GM13976 (cell line): ENCODE data around the gene HAT1.
"Not testable (repeated sequence)": the region's sequence is repeated elsewhere in the genome, so short reads cannot be mapped to it uniquely, and the experiment has no call there.

Experiments used
- DNase-seq: peaks from one replicate; pipeline ENCODE4 v3.0.0; 2012; ENCODE audit warnings: low spot score
- in situ Hi-C: fragments of 300-500 bp; cut with MboI; formaldehyde crosslinking; loops from one replicate; pipeline ENCODE4 v1.12.0; 2022; ENCODE audit warnings: low sequenced_read_pairs, mixed read lengths, inconsistent platforms; ENCODE audit not compliant: unreplicated experiment
- TF ChIP-seq, protein P1 (sequence below): IDR thresholded peaks from 2 replicates; pipeline ENCODE4 v1.5.1; 2012; ENCODE audit warnings: borderline replicate concordance, mild to moderate bottlenecking; ENCODE audit not compliant: insufficient read depth; ENCODE audit errors: extremely low read depth, missing control alignments, control extremely low read depth

HAT1 gene

GRCh38 chr2:171972329-171972982 lies 50.2 kb downstream of the HAT1 start:
- DNase-seq = no peak
- in situ Hi-C loops = no loop called here
- TF ChIP-seq, protein P1, sequence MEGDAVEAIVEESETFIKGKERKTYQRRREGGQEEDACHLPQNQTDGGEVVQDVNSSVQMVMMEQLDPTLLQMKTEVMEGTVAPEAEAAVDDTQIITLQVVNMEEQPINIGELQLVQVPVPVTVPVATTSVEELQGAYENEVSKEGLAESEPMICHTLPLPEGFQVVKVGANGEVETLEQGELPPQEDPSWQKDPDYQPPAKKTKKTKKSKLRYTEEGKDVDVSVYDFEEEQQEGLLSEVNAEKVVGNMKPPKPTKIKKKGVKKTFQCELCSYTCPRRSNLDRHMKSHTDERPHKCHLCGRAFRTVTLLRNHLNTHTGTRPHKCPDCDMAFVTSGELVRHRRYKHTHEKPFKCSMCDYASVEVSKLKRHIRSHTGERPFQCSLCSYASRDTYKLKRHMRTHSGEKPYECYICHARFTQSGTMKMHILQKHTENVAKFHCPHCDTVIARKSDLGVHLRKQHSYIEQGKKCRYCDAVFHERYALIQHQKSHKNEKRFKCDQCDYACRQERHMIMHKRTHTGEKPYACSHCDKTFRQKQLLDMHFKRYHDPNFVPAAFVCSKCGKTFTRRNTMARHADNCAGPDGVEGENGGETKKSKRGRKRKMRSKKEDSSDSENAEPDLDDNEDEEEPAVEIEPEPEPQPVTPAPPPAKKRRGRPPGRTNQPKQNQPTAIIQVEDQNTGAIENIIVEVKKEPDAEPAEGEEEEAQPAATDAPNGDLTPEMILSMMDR = no peak

GRCh38 chr2:171979103-171979502 lies 56.8 kb downstream of the HAT1 start:
- in situ Hi-C loops = no loop called here
- DNase-seq = no peak
- TF ChIP-seq, protein P1 = no peak

DNA sequence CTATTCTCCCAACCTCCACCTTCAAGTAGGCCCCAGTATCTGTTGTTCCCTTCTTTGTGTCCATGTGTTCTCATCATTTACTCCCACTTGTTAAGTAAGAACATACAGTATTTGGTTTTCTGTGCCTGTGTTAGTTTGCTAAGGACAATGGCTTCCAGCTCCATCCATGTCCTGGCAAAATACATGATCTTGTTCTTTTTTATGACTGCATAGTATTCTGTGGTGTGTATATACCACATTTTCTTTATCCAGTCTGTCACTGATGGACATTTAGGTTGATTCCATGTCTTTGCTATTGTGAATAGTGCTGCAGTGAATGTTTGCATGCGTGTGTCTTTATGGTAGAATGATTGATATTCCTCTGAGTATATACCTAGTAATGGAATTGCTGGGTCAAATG lies 61.7 kb downstream of the HAT1 start:
- DNase-seq, in situ Hi-C loops: not testable (repeated sequence)

DNA sequence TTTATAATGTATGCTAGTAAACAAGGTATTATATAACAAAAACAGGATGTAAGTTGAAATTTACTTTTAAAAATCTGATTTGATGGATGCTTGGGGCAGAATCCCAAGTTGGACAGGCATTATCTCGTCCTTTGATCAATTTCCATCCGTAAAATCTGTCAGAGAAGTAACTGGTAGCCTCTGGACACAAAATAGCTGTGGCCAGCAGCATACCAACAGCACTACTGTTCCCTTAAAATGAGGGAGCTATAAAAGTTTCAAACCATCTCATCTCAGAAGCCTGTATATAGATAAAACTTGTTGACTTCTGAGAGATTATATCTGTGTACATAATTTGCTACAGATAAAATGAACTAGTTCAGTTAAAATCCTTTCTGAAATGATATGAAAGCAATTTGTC lies 62.8 kb downstream of the HAT1 start:
- TF ChIP-seq, protein P1 = no peak
- DNase-seq = no peak
- in situ Hi-C loops = no loop called here

DNA sequence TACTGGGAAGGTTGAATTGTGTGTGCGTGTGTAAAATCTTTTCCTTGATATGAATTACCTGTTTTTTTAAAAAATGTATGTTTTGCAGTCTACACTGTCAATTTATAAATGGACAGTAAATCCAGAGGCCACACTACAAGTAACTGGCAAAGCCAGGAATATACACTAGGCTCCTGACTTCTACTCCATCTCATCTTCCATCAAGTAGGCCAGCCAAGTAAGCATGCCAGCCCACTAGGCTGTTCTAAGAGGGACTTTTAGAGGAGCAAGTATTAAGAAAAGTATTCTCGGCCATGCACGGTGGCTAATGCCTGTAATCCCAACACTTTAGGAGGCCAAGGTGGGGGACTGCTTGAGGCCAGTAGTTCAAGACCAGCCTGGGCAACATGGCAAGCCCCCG lies 64.5 kb downstream of the HAT1 start:
- TF ChIP-seq, protein P1 = no peak
- DNase-seq = no peak
- in situ Hi-C loops = no loop called here

DNA sequence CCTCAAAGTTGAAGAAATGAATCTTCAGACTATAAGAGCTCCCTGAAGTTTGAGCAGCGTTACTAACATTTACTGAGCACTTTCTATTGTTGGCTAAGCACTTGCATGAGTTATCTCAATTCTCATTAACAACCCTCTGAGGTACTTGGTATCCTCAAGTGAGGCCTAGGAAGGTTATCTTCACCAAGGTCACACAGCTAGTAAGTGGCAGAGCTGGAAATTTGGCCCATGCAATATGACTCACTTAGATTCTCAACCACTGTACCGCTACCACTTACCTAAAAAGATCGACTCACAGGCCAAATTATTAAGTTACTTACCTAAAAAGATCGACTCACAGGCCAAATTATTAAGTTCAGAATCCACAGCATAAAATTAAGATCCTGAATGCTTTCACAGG lies 68.8 kb downstream of the HAT1 start:
- in situ Hi-C loops = no loop called here
- TF ChIP-seq, protein P1 = no peak
- no peak for DNase-seq

DNA sequence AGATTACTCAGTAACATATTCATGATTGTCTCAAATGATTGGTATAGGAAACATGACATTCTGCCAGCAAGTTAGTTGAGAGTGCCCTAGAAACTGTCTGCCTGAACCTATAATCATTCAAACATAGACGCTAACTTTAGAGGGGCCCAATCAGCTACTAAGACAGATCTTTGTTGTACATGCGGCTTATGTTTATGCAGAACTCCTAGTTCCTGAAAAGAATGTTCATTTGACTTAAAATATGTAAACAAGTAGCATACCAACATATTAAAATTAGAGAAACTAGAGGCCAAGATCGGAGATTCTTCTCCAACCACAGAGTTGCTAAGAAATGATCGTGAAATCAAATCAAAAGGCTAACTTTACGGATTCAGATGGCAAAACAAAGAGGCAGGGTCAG lies 73.3 kb downstream of the HAT1 start:
- TF ChIP-seq, protein P1 = no peak
- in situ Hi-C loops = no loop called here
- no peak for DNase-seq
